Left cardiac atrium (tissue), 4 donors: ENCODE results near the gene TRIM60. TPM values are rescaled to one million over a fixed set of nuclear protein-coding genes. Genes with fewer than 3 reads are reported as not detected.
"Not testable (repeated sequence)": the region's sequence is repeated elsewhere in the genome, so short reads cannot be mapped to it uniquely, and the experiment has no call there.

ENCODE experiments used
- ATAC-seq, 2 donors: fragments of 200-7000 bp; cut with Tn5 transposase; one replicate each; pipeline ENCODE4 v1.9.1; 2020; ENCODE audit warnings: mild to moderate bottlenecking in 2 of 2, moderate library complexity in 2 of 2
- DNase-seq: peaks from one replicate; pipeline ENCODE4 v3.0.0-alpha.2; 2020
- intact Hi-C, 2 donors: fragments of 100-400 bp; cut with DNase I; formaldehyde crosslinking; loops; one replicate each; pipeline versions ENCODE4 v1.14.1 to v1.15.1; 2022 to 2023
- long read RNA-seq: library from polyadenylated mRNA; unstranded; transcript quantifications from one replicate; pipeline ENCODE4 v2.0.0, GENCODE V29; 2021
- total RNA-seq, 2 donors: library from RNA; stranded (reverse); fragmentation: NEBNext Ultra II Directional; extraction: Animal tissue kit (Norgen Biotek cat#: 25700); gene quantifications; one replicate each; pipeline ENCODE4 v1.2.1, GENCODE V29; 2021
- donor health status: DM: no; HTN: yes; CAD: no.
- donor health status: DM: no; HTN: yes; CAD: no; lungs with severe emphysema.
- donor health status: DM: yes; HTN: yes; CAD: no.
- donor health status: Dilated cardiomyopathy.

Gene TRIM60
- not detected for total RNA-seq
- long read RNA-seq, result 0 reads

GRCh38 chr4:165031436-165032211, at the start of gene TRIM60:
TSS of gene TRIM60 (plus strand) at chr4:165031999. CDS start at chr4:165040073, 8,074 bp downstream.
- intact Hi-C loops, result no loop called here
- DNase-seq (no peak), ATAC-seq (no peak)

DNA sequence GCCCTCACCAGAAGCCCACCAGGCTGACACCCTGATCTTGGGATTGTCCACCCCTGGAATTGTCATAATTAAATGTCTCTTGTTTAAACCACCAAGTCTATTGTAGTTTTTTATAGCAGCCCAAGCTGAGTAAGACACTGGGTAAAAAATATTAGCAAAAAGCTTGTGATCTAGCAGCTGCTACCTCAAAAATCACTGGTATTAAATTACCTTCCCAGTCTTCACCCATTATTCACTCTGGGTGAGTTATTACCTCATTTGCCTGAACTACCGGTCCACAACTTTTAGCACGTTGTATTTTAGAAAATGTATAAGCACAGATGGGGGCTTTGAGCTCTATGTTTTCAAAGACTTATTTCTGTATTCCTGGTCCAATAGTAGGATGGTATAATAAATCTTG, 42.3 kb upstream of the TRIM60 start:
- no peak for ATAC-seq
- intact Hi-C loops, result no loop called here

DNA sequence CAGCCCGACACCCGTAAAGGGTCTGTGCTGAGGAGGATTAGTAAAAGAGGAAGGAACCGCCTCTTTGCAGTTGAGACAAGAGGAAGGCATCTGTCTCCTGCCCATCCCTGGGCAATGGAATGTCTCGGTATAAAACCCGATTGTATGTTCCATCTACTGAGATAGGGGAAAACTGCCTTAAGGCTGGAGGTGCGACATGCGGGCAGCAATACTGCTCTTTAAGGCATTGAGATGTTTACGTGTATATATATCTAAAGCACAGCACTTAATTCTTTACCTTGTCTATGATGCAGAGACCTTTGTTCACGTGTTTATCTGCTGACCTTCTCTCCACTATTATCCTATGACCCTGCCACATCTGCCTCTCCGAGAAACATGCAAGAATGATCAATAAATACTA, 41.0 kb upstream of the TRIM60 start:
- DNase-seq, intact Hi-C loops, ATAC-seq: not testable (repeated sequence)

More for the DNA sequence above, 42.3 kb upstream of the TRIM60 start:
- DNase-seq, result no peak

DNA sequence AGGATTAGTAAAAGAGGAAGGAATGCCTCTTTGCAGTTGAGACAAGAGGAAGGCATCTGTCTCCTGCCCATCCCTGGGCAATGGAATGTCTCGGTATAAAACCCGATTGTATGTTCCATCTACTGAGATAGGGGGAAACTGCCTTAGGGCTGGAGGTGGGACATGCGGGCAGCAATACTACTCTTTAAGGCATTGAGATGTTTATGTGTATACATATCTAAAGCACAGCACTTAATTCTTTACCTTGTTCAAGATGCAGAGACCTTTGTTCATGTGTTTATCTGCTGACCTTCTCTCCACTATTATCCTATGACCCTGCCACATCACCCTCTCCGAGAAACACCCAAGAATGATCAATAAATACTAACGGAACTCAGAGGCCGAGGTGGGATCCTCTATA, 35.7 kb upstream of the TRIM60 start:
- intact Hi-C loops, ATAC-seq: not testable (repeated sequence)

GRCh38 chr4:164997324-164997723, 34.5 kb upstream of the TRIM60 start:
- intact Hi-C loops, result no loop called here
- no peak for ATAC-seq

More for the DNA sequence above, 35.7 kb upstream of the TRIM60 start:
- not testable (repeated sequence) for DNase-seq

DNA sequence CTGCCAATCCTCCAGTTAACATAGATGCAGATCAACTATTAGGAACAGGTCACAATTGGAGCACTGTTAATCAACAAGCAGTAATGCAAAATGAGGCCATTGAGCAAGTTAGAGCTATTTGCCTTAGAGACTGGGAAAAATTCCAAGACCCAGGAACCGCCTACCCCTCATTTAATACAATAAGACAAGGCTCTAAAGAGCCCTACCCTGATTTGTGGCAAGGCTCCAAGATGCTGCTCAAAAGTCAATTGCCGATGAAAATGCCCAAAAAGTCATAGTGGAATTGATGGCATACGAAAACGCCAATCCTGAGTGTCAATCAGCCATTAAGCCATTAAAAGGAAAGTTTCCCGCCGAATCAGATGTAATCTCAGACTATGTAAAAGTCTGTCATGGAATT, 33.9 kb upstream of the TRIM60 start:
- DNase-seq (no peak), ATAC-seq (no peak)
- intact Hi-C loops, result no loop called here

More at GRCh38 chr4:164997324-164997723, 34.5 kb upstream of the TRIM60 start:
- no peak for DNase-seq

GRCh38 chr4:164998526-164999080, 33.2 kb upstream of the TRIM60 start:
- intact Hi-C loops, ATAC-seq, DNase-seq: not testable (repeated sequence)

DNA sequence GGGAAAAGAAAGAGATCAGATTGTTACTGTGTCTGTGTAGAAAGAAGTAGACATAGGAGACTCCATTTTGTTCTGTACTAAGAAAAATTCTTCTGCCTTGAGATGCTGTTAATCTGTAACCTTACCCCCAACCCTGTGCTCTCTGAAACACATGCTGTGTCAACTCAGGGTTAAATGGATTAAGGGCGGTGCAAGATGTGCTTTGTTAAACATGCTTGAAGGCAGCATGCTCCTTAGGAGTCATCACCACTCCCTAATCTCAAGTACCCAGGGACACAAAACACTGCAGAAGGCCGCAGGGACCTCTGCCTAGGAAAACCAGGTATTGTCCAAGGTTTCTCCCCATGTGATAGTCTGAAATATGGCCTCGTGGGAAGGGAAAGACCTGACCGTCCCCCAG, 29.8 kb upstream of the TRIM60 start:
- intact Hi-C loops, ATAC-seq, DNase-seq: not testable (repeated sequence)

DNA sequence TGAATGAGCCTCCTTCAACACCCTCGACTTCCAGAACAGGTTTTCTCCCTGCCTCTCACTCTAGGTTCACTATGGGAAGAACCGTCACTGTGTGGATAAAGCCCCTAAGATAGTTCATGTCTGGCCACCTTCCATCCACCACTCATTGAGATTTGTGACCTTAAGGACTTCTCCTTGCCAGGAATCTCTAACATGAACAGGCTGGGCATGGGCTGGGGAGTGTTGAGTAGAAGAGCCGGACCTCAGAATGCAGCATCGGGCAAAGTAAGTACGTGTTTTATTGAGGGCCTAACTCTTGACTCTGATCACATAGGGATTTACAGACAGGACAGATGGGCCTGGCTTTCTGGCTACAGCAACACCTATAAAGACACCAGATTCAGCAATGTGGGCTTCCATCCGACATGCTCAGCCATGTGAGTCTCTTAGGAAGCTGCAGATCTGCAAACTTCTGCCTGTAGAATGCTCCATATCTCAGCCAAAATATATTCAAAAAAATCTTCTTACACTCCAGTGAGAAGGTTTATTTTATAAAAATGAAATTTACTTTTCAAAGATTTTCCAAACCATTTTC, 26.4 kb upstream of the TRIM60 start:
- DNase-seq, result no peak
- ATAC-seq, result no peak
- intact Hi-C loops, result no loop called here

- ATAC-seq (no peak), DNase-seq (no peak)
- intact Hi-C loops, result no loop called here
Observed at GRCh38 chr4:165006456-165006855, 25.3 kb upstream of the TRIM60 start.

DNA sequence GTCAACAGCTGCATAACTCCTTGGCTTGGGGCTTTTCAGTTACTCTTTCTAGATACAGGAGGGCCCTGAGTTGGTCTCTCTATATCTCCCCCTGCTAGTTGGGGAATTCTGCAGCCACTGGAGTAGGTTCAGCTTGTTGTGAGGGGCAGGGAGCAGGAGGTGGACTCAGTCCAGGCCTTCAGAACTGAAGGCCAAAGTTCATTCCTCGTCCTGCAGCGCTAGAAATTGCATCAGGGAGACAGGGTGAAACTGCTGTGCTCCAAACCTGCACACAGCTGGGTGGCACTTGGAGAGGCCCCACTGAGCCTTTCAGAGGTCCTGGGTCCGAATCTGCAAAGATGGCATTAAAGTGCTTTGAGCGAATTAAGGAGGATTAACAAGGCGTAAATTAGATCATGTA, 24.9 kb upstream of the TRIM60 start:
- DNase-seq (no peak), ATAC-seq (no peak)
- intact Hi-C loops, result no loop called here

DNA sequence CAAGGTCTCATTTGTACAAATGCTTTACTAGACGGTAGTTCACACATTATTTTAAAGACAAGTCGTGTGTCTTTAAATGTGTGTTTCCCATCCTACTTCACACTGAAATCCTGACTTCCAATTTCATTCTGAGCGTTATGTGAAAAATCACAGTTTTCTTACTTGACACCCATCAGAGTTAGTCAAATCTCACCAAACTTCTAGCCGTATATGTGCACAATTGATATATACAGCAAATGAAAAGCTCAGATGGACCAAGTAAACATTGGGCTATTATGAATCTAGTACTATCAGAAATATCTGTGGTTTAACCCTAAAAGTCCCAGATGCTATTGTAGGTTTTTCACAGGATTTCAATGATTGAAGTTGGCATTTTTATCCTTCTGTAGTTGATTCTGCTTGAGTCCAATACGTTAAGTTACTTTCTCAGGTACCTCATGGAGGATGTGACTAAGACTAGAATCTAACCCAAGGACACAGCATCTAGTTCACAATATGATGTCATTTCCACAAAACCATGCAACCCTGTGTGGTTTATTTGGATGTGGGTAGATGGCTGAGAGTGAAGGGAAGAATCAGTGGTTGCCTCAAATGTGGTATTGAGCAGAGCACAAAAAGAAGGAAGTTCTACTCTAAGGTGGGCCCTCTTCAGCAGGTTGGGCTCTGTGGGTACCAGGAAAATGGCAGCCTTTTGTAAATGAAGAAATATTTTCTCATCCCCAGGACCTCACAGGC, 22.1 kb upstream of the TRIM60 start:
- intact Hi-C loops, result no loop called here
- ATAC-seq (no peak), DNase-seq (no peak)

- DNase-seq, result no peak
- no peak for ATAC-seq
- intact Hi-C loops, result no loop called here
Observed at GRCh38 chr4:165010487-165010886, 21.3 kb upstream of the TRIM60 start.

DNA sequence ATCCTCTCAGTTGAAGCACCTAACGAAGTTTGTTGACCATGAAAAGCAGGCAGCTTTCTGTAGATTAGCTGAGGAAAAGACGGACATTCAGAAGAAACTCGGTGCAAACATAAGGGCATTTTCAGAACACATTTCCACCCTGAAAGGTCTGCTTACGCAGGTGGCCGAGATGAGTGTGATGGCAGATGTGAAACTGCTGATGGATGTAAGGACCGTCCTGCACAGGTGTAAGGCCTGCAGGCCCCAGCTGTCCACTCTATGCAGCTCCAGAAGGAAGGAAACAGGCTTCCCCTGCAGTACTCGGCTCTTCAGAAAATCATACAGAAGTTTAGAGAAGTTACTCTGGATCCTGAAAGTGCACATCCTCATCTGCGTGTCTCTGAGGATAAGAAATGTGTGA, 20.8 kb upstream of the TRIM60 start:
- intact Hi-C loops, result no loop called here

DNA sequence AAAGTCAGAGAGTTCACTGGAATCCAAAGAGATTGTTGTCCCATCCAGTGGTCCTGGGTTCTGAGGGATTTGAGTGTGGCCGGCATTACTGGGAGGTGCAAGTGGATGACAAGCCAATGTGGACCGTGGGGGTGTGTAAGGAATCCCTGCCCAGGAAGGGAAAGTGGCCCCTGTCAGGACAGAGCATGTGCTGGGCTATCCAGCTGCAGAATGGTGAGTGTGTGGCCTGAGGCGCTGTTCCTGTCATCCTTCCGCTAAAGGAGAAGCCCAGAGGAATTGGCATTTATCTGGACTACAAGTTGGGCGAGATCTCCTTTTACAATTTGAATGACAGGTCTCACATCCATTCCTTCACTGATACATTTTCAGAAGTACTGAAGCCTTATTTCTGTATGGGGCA, 20.4 kb upstream of the TRIM60 start:
- DNase-seq (no peak), ATAC-seq (no peak)
- intact Hi-C loops, result no loop called here

More for the DNA sequence above, 20.8 kb upstream of the TRIM60 start:
- DNase-seq (no peak), ATAC-seq (no peak)

DNA sequence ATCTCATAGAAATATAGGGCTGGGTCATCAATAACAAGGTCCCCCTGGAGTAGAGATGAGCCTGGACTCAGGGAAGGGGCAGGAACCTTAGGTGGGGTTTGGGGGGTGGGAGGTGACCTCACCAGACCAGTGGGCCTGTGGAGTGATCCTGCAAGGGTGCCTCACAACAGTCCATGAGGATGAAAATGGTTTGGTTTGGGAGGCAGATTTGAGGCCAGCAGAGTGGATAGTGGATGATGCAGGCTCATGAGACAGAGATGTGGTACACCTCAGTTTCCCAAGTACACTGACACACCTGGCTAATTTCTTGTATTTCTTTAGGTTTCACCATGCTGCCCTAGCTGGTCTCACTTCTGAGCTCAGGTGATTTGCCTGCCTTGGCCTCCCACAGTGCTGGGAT, 18.1 kb upstream of the TRIM60 start:
- DNase-seq, result no peak
- no peak for ATAC-seq

GRCh38 chr4:165016971-165017370, 14.8 kb upstream of the TRIM60 start:
- DNase-seq, result no peak
- intact Hi-C loops, result no loop called here
- ATAC-seq, result no peak

More for the DNA sequence above, 18.1 kb upstream of the TRIM60 start:
- intact Hi-C loops, result no loop called here

DNA sequence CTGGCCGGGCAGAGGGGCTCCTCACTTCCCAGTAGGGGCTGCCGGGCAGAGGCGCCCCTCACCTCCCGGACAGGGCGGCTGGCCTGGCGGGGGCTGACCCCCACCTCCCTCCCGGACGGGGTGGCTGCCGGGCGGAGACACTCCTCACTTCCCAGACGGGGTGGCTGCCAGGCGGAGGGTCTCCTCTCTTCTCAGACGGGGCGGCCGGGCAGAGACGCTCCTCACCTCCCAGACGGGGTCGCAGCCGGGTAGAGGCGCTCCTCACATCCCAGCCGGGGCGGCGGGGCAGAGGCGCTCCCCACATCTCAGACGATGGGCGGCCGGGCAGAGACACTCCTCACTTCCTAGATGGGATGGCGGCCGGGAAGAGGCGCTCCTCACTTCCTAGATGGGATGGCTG, 11.8 kb upstream of the TRIM60 start:
- ATAC-seq, DNase-seq, intact Hi-C loops: not testable (repeated sequence)

- intact Hi-C loops, ATAC-seq, DNase-seq: not testable (repeated sequence)
Observed at GRCh38 chr4:165025782-165026181, 6.0 kb upstream of the TRIM60 start.
